Activated naive CD4-positive, alpha-beta T cell treated with Interleukin-2 at 50 U/mL for 16 hours (primary cell): Measurements from ENCODE around the gene SEPHS2.
A peak's percentile ranks its signal among the peaks of the same experiment; 100 is the strongest.

Experiments
- DNase-seq: peaks from one replicate; pipeline ENCODE4 v3.0.0-alpha.2; 2020

SEPHS2 gene

DNA sequence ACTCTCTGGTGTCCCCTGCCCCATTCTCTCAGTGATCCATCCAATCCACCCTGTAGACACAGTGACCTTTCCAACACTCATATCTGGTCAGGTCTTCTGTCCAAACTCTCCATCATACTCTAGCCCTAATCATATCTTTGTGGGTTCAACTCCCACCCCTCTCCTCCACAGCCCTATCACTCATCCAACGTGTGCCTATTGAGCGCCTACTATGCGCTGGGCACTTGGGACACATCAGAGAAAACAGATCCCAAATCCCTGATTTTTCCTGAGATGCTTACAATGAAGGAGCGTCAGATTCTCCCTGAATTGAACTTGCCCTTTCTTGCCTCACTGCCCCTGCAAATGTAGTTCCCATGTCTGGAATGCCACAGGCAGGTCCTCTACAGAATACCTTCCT, 17.6 kb downstream of the SEPHS2 start:
- DNase-seq, result no peak

DNA sequence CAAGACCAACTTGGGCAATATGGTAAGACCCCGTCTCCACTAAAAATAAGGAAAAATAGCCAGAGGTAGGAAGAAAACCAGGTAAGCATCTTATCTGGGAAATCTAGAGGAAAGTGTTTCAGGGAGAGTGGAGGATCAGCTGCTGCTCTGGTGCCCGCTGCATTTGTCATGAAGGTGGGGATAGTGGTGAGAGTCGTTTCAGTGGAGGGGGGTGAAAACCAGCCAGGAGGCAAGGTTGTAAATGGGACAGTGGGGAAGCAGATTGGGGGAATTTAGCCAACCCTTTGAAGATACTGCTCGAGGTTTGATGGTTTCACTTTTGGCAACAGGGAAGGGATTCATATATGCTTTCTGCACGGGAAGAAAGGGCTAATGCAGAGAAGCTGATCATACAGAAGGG, 24.7 kb downstream of the SEPHS2 start:
- no peak for DNase-seq

DNA sequence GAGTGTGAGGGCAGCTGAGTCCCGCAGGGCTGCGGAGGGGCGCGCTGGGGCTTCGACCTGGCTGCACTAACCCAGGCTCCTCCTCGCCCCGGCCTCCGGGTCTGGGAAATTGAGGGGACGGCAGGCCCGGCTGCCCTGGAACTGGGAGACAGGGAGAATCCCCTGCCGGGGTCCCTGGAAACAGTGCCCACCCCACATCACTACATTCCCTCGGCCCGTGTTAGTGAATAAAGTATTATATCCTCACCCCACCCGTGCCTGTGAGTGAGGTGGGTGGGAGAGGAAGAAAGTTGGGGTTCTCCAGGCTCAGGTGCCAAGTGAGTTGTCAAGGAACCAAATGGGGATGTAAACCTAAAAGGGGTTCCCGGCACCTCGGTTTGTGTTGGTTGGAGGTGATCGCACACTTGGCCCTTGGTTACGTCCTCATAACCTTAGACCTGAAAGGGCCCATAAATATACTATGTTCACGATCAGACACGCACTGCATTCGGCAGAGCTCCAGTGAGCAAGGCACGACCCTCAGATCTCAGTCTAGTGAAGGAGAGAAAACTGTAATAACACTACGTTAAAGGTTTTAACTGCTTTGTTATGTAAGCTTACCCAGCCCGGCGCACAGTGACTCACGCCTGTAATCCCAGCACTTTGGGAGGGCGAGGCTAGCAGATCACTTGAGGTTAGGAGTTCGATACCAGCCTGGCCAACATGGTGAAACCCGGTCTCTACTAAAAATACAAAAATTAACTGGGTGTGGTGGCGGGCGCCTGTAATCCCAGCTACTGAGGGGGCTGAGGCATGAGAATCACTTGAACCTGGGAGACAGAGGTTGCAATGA, 27.1 kb downstream of the SEPHS2 start:
- DNase-seq, result no peak

DNA sequence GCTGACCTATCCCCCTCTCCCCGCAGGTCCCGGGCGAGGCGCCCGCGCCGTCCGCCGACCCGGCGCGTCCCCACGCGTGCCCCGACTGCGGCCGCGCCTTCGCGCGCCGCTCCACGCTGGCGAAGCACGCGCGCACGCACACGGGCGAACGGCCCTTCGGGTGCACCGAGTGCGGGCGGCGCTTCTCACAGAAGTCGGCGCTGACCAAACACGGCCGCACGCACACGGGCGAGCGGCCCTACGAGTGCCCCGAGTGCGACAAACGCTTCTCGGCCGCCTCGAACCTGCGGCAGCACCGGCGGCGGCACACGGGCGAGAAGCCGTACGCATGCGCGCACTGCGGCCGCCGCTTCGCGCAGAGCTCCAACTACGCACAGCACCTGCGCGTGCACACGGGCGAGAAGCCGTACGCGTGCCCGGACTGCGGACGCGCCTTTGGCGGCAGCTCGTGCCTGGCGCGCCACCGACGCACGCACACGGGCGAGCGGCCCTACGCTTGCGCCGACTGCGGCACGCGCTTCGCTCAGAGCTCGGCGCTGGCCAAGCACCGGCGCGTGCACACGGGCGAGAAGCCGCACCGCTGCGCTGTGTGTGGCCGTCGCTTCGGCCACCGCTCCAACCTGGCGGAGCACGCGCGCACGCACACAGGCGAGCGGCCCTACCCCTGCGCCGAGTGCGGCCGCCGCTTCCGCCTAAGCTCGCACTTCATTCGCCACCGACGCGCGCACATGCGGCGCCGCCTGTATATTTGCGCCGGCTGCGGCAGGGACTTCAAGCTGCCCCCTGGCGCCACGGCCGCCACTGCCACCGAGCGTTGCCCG, 27.9 kb downstream of the SEPHS2 start:
- peak; percentile 91 for DNase-seq

DNA sequence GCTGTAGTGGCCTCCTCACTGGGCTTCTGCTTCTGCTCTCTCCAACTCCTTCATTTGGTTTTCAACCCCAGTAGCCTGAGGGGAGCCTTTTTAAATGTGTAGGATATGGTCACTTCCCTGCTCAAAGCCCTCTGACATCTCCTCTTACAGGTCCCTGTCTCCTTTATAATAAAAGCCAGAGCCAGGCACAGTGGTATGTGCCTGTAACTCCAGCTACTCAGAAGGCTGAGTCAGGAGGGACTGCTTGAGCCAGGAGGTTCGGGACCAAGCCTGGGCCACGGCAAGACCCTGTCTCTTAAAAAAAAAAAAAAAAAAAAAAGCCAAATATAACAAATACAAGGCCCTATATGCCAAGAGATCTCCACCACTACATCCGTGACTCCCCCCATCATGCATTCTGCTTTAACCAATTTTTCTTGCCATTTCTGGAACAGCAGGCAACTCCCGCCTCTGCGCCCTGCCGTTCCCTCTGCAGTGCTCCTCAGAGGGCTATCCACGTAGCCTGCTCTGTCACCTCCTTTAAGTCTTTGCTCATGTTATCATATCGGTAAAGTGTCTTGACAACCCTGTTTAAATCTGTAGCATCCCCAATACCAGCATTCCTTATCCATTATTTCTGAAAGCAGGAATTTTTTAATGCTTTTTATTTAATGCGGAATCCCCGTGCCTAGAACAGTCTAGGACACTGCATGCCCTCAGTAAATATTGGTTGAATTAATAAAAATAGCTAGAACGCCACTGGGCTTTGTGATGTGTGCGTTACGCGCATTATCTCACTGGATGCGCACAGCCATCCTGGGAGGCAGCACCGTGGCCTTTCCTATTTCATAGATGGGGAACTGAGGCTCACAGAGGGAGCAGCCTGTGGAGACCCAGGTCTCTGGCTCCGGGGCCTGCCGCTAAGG, 28.8 kb downstream of the SEPHS2 start:
- DNase-seq, result no peak

DNA sequence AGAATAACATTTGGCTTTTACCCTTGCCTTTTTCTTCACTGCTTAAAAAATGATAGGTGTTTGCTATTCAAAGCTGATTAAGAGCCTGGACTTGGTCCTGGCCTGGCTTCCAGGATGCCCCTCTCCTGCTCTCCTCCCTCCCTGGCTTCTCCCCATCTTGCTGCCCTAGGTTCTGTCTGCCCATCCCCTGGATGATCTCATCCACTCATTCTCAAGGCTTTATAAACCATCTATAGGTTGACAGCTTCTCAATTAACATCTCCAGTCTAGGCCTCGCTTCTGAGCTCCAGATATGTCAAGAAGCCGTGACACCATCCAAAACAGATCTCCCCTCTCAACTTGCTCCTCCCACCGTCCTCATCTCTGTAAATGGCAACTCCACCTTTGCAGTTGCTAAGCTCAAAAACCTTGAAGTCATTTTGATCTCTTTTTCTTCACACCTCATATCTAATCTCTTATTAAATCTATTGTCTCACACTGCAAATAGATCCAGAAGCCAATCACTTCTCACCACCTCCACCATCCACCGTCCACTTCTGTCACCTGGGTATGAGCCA, 29.5 kb downstream of the SEPHS2 start:
- no peak for DNase-seq

DNA sequence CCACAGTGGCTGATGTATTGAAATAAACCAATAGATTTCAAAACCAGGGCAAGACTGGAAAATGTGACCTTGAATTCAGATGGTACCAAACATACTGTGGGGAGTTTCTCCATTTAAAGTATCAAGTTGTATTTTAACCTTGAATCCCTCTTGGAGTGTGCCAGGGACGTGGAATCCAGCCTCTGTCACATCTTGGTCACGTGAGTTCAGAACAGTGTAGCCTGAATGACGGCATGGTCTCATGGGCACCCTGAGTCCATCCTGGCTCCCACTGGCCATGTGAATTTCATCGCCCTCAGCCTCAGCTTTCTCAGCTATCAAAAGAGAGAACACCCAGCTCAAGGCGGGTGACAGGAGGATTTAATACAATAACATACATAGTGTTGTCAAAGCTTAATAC, 31.5 kb downstream of the SEPHS2 start:
- DNase-seq, result no peak

DNA sequence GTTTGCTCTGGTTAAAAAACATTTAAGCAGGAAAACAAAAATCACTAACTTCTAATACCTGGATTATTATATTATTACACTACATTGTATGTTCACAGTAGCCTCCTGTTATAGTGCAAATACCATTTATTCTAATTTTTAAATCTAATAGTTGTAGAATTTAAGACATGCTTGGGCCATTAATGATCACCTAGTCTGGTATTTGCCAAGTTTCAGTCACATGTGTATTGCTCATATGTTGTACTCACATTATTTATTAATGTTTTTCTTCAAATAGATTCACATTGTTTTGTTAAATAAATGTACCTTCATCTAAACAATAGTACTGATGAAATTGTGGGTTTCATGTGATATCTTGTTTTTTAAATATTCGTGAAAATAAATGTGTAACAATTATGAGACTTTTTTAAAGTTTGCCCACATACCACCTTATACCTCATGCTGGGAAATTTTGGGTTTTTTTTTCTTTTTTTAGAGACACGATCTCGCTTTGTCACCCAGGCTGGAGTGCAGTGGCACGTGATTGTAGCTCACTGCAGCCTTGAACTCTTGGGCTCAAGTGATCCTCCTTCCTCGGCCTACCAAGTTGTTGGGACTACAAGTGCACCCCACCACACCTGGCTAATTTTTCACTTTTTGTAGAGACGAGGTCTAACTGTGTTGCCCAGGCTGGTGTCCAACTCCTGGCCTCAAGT, 32.4 kb downstream of the SEPHS2 start:
- no peak for DNase-seq

DNA sequence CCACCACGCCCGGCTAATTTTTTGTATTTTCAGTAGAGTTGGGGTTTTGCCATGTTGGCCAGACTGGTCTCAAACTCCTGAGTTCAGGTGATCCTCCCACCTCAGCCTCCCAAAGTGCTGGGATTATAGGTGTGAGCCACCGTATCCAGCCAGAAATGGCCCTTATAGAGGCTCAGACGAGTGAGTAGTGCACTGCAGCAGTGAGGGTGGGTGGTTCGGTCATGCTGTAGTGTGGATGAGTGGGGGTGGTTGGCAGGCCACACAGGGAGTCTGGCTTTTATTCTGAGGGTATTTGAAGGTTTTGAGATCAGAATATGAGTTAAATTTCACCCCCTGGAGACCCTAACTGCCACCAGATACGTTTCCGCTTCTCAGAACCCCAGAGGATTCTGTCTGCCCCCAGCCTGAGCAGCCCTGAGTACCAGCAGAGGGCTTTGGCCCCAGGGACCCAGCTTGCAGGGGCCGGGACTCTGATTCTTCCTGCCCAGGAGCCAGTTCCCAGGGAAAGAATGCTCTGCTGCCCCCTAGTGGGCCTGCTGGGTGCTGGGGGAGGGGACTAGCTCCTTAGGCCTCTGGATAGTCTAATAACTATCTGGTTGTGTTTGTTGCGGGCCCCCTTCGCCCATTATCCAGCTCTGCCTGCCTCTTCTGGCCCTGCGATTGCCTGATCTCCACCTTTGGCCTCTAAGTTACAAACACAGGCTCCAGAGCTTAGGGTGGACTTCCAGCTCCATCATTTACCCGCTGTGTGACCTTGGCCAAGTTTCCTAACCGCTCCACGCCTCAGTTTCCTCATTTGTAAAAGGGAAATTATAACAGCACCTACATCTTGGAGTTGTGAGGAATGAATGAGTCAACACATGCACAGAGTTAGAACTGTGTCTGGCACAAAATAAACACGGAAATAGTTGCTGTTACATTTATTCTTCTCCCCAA, 36.3 kb downstream of the SEPHS2 start:
- peak; percentile 93 for DNase-seq

DNA sequence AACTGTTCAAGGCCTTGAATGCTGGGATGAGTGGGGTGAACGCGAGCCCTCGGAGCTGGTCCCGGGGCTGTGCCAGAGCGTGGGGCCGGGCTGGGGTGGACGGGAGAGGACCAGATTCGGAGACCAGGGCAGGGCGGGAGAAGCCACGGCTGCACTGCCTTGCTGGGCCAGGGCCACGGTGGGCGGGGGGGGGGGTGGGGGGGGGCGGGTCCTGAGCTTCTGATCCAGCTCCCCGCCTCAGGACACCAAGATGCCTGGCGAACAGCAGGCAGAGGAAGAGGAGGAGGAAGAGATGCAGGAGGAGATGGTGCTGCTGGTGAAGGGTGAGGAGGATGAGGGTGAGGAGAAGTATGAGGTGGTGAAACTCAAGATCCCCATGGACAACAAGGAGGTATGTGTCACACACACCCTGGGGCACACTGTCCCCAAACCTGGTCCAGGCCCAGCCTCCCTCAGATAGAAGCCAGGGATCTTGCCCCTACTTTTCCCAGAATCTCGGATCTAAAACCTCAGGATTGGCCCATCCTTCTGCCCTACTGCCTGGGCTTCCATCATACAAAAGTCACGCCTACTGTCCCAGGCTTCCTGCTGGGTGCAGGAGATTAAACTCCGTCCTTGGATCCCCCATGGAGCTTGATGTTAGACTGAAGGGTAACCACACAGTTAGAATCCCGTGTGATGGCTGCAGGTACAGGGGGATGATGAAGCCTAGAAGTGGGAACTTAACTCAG, 37.7 kb downstream of the SEPHS2 start:
- DNase-seq, result no peak

DNA sequence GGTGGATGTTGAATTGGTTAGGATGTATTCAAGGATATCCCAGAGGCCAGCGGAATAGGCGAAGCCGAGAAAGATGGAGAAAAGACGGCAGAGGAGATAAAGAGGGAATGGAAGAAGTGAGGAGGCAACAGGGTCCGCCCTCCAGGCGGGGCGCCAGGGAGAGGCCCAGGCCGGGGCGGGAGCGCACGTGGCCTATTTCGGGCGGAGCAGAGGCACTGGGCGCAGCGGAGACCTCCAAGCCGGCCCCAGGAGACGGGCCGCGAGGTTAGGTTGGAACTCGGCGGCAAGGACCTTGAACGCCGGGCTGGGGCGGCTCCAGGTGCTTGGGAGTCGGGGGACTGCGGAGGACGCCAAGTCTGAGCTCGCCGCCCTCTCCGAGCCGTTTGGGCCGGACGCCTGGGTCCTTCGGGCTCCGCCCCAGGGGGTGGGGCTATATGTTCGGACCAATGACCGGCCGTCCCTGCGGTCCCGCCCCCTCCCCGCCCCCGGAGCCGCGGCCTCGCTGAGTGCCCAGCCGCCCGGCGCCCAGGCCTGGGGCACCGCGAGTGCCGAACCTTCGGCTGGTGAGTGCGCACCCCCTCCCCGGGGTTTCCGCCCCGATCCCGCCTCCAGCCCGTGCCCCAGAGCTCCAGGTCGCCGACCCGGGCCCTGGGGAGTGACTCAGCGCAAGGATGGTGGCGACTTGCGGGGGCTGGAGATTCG, 38.4 kb downstream of the SEPHS2 start, which contains the start of gene ZNF771:
Gene ZNF771 (plus strand): TSS at position 505 of the 702 bp plus-strand sequence. CDS start 448 bp downstream, outside the sequence.
- peak; percentile 94 for DNase-seq

DNA sequence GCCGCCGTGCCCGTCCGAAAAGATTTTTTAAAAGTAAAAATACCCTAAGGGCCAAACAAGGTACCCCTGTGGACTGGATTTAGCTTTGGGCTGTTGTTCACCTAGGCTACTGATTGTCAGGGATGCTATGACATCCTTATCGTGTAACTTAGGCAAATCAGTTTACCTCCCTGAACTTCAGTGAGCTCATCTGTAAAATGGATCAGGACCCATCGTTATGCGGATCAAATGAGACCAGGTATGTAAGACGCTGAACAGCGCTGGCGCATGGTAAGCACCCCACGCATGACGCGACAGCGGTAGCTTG, 38.9 kb downstream of the SEPHS2 start:
- no peak for DNase-seq

DNA sequence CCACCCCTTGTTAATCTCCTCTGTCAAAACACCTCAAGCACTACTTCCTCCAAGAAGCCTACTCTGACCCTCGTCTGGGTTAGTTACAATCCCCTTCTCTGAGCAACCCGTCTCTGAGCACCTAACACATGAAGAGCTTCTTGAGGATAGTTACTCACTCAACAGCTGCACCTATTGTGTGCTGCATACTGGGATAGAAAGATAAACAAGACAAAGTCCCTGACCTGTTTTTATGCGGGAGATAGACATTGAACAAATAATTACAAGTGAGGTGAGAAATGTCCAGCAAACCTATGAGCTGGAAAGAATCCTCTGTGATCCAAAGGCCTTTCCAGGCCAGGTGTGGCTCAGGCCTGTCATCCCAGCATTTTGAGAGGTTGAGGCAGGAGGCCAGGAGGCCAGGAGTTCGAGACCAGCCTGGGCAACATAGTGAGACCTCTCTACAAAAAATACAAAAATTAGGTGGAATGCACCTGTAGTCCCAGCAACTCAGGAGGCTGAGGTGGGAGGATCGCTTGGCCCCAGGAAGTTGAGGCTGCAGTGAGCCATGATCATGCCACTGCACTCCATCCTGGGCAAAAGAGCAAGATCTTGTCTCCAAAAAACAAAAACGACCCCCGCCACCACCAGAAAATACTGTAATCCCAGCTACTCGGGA, 43.8 kb downstream of the SEPHS2 start:
- DNase-seq, result no peak

DNA sequence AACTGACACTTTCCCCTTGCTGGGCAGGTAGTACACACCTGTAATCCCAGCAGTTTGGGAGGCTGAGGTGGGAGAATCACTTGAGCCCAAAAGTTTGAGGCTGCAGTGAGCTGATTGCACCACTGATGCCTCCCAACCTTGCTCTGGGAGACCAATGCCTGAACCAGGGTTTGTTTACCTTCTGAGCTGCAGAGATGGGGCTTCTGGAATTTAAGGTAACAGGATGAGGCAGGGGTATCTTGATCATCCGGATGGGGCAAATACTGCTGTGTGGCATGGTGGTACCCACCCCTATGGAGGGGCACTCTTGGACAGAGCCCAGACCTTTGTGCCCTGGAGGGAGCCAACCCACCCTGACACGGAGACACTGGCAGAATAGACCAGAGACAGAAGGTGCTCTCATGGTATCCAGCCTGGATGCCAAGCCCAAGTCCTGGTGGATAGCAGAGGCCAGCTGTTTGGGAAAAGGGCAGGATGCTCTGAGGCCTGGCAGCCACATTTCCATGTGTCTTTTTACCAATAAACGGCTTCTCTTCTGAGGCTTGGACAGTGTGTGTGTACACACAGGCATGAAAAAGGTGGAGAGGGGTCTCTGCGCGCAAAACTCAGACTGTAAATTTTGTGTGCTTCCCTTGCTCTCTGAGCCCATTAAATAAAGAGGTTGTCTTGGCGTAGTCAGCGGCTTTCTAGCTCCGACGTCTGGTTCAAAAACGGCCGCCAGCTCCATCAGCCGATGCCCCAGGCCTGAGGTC, 46.1 kb downstream of the SEPHS2 start:
- DNase-seq, result no peak

DNA sequence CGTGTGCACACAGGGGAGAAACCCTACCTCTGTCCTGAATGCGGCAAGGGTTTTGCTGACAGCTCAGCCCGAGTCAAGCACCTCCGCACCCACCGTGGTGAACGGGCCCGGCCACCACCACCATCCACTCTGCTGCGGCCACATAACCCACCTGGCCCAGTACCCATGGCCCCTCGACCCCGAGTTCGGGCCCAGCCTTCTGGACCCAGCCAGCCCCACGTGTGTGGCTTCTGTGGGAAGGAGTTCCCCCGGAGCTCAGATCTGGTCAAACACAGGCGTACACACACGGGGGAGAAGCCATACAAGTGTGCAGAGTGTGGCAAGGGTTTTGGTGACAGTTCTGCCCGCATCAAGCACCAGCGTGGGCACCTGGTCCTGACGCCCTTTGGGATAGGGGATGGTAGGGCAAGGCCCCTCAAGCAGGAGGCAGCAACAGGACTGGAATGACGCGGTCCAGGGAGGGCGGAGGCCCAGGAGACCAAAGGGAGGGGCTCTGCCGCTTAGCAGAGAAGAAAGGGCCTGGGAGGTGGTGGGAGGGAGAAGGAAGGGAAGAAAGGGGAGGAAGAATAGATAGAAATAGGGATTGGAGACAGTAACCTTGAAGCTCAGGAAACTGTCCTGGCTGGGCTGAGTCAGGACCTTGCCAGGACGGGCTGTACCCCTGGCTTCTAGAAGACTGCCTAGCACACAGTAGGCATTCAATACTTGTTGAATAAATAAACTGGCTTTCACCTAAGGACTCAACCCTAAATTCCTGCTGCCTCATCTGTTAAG, 46.8 kb downstream of the SEPHS2 start:
- no peak for DNase-seq

DNA sequence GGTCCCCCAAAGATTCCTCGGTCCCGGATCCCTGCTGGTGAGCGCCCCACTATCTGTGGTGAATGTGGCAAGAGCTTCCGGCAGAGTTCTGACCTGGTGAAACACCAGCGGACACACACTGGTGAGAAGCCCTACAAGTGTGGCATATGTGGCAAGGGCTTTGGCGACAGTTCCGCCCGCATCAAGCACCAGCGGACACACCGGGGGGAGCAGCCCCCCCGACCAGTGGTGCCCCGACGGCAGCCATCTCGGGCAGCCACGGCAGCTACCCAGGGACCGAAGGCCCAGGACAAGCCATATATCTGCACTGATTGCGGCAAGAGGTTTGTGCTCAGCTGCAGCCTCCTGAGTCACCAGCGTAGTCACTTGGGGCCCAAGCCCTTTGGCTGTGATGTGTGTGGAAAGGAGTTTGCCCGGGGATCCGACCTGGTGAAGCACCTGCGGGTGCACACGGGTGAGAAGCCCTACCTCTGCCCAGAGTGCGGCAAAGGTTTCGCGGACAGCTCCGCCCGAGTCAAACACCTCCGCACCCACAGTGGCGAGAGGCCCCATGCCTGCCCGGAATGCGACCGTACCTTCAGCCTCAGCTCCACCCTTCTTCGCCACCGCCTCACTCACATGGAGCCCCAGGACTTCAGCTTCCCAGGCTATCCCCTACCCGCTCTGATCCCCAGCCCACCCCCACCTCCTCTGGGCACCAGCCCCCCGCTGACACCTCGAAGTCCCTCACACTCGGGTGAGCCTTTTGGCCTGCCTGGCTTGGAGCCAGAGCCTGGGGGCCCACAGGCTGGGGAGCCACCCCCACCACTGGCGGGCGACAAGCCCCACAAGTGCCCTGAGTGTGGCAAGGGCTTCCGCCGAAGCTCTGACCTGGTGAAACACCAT, 47.7 kb downstream of the SEPHS2 start:
- no peak for DNase-seq
